Measurements from ENCODE around the gene TYK2. TPM values are rescaled to one million over a fixed set of nuclear protein-coding genes. Genes with fewer than 3 reads are reported as not detected.

TYK2 gene
- total and polyA plus RNA-seq, 2 of the 13 experiments (the other 11 are each of a cell fraction or from before 2014, with no cell fraction given) = 38.8 to 60.1 TPM

DNA sequence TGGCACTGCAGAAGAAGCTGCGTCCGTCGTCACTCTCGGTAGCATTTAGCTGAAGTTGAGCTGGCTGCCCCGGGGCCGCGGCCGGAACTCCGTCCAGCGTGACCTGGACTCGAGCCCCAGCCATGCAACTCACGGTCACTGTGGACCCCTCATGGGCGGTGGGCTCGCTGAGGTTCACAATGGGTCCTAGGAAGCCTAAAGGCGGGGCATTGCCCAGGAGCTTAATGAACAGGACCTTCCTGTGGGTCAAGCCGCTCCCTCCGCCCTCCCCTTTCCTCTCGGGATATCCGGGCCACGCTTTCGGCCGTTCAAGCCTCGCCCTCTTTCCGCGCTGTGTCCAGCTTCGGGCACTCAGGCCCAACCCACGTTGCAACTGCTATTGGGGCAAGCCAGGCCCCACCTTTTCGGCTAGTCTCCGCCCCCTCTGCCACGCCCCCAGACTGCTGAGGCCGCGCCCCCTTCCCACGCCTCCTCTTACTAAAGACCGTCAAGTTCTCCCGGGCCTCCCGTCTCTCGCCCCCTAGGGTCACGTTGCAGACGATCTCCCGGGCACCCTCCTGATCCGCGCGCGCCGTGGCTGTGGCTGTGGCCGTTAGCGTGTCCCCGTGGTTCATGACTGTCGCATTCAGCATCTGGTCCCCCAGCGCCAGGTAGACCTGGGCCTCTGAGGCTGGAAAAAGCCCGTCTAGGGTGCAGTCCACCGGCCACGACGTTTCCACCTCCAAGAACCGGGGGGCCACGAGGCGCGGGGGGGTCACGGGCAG is 45.6 kb downstream of the TYK2 start (continued):
- TF ChIP-seq, protein P1, sequence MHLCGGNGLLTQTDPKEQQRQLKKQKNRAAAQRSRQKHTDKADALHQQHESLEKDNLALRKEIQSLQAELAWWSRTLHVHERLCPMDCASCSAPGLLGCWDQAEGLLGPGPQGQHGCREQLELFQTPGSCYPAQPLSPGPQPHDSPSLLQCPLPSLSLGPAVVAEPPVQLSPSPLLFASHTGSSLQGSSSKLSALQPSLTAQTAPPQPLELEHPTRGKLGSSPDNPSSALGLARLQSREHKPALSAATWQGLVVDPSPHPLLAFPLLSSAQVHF (CRISPR knock-in tag; IDR thresholded peaks at IDR 0.05) = no peak
- no peak for TF ChIP-seq ZNF230 (CRISPR knock-in tag; IDR thresholded peaks at IDR 0.05)
- TF ChIP-seq, protein P2, sequence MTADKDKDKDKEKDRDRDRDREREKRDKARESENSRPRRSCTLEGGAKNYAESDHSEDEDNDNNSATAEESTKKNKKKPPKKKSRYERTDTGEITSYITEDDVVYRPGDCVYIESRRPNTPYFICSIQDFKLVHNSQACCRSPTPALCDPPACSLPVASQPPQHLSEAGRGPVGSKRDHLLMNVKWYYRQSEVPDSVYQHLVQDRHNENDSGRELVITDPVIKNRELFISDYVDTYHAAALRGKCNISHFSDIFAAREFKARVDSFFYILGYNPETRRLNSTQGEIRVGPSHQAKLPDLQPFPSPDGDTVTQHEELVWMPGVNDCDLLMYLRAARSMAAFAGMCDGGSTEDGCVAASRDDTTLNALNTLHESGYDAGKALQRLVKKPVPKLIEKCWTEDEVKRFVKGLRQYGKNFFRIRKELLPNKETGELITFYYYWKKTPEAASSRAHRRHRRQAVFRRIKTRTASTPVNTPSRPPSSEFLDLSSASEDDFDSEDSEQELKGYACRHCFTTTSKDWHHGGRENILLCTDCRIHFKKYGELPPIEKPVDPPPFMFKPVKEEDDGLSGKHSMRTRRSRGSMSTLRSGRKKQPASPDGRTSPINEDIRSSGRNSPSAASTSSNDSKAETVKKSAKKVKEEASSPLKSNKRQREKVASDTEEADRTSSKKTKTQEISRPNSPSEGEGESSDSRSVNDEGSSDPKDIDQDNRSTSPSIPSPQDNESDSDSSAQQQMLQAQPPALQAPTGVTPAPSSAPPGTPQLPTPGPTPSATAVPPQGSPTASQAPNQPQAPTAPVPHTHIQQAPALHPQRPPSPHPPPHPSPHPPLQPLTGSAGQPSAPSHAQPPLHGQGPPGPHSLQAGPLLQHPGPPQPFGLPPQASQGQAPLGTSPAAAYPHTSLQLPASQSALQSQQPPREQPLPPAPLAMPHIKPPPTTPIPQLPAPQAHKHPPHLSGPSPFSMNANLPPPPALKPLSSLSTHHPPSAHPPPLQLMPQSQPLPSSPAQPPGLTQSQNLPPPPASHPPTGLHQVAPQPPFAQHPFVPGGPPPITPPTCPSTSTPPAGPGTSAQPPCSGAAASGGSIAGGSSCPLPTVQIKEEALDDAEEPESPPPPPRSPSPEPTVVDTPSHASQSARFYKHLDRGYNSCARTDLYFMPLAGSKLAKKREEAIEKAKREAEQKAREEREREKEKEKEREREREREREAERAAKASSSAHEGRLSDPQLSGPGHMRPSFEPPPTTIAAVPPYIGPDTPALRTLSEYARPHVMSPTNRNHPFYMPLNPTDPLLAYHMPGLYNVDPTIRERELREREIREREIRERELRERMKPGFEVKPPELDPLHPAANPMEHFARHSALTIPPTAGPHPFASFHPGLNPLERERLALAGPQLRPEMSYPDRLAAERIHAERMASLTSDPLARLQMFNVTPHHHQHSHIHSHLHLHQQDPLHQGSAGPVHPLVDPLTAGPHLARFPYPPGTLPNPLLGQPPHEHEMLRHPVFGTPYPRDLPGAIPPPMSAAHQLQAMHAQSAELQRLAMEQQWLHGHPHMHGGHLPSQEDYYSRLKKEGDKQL (CRISPR knock-in tag; IDR thresholded peaks at IDR 0.05; ENCODE audit: low read depth) = no peak
- TF ChIP-seq FOXJ3 (CRISPR knock-in tag; IDR thresholded peaks at IDR 0.05; ENCODE audit: borderline replicate concordance) = peak; percentile 50; the same call in 1 of the 2 replicates
- TF ChIP-seq PCBP2 (optimal IDR thresholded peaks at IDR 0.05; ENCODE audit: low read depth, low read length, poor library complexity, severe bottlenecking) = no peak
- TF ChIP-seq, protein P3, sequence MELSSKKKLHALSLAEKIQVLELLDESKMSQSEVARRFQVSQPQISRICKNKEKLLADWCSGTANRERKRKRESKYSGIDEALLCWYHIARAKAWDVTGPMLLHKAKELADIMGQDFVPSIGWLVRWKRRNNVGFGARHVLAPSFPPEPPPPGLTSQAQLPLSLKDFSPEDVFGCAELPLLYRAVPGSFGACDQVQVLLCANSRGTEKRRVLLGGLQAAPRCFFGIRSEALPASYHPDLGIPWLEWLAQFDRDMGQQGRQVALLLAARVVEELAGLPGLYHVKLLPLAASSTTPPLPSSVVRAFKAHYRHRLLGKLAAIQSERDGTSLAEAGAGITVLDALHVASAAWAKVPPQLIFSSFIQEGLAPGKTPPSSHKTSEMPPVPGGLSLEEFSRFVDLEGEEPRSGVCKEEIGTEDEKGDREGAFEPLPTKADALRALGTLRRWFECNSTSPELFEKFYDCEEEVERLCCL (CRISPR knock-in tag; IDR thresholded peaks at IDR 0.05; ENCODE audit: borderline replicate concordance) = 0 out of 2 replicates have a peak, but pooled peaks have one; percentile 43
- TF ChIP-seq SMAD3 (CRISPR knock-in tag; IDR thresholded peaks at IDR 0.05) = peak; percentile 24; the same call in 1 of the 2 replicates
- TF ChIP-seq TBL1XR1 (IDR thresholded peaks at IDR 0.05; ENCODE audit: borderline replicate concordance, low read length, partially characterized antibody) = no peak
- TF ChIP-seq, protein P4, sequence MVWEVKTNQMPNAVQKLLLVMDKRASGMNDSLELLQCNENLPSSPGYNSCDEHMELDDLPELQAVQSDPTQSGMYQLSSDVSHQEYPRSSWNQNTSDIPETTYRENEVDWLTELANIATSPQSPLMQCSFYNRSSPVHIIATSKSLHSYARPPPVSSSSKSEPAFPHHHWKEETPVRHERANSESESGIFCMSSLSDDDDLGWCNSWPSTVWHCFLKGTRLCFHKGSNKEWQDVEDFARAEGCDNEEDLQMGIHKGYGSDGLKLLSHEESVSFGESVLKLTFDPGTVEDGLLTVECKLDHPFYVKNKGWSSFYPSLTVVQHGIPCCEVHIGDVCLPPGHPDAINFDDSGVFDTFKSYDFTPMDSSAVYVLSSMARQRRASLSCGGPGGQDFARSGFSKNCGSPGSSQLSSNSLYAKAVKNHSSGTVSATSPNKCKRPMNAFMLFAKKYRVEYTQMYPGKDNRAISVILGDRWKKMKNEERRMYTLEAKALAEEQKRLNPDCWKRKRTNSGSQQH (CRISPR knock-in tag; IDR thresholded peaks at IDR 0.05; ENCODE audit: low read depth) = no peak
- no peak for TF ChIP-seq RNF2 (conservative IDR thresholded peaks at IDR 0.05; ENCODE audit: low read depth)
- no peak; the same call in 1 of the 2 replicates for TF ChIP-seq ZNF547 (CRISPR knock-in tag; IDR thresholded peaks at IDR 0.05)
- TF ChIP-seq ZNF614 (CRISPR knock-in tag; IDR thresholded peaks at IDR 0.05; ENCODE audit: borderline replicate concordance) = no peak
- TF ChIP-seq, protein P5, sequence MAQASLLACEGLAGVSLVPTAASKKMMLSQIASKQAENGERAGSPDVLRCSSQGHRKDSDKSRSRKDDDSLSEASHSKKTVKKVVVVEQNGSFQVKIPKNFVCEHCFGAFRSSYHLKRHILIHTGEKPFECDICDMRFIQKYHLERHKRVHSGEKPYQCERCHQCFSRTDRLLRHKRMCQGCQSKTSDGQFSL (CRISPR knock-in tag; IDR thresholded peaks at IDR 0.05) = no peak
- no peak for TF ChIP-seq NRL (CRISPR knock-in tag; IDR thresholded peaks at IDR 0.05; ENCODE audit: borderline replicate concordance)
- TF ChIP-seq SOX6 (IDR thresholded peaks at IDR 0.05) = no peak
- peak; percentile 60 for TF ChIP-seq SOX6 (CRISPR knock-in tag; IDR thresholded peaks at IDR 0.05)
- TF ChIP-seq, protein P6, sequence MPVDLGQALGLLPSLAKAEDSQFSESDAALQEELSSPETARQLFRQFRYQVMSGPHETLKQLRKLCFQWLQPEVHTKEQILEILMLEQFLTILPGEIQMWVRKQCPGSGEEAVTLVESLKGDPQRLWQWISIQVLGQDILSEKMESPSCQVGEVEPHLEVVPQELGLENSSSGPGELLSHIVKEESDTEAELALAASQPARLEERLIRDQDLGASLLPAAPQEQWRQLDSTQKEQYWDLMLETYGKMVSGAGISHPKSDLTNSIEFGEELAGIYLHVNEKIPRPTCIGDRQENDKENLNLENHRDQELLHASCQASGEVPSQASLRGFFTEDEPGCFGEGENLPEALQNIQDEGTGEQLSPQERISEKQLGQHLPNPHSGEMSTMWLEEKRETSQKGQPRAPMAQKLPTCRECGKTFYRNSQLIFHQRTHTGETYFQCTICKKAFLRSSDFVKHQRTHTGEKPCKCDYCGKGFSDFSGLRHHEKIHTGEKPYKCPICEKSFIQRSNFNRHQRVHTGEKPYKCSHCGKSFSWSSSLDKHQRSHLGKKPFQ (CRISPR knock-in tag; IDR thresholded peaks at IDR 0.05; ENCODE audit: insufficient replicate concordance) = no peak
- no peak for TF ChIP-seq KAT2B (IDR thresholded peaks at IDR 0.05; ENCODE audit: borderline replicate concordance, low read depth, low read length)
